GM23338 (cell line): ENCODE results near the gene NTN4. TPM values are rescaled to one million over a fixed set of nuclear protein-coding genes. Genes with fewer than 3 reads are reported as not detected.

Experiments used
- ATAC-seq: fragments of 200-7000 bp; cut with Tn5 transposase; 3 replicates; pipeline ENCODE4 v1.9.1; 2020
- DNase-seq: peaks from one replicate; pipeline ENCODE4 v3.0.0-alpha.2; 2015; ENCODE audit warnings: low spot score
- H2AFZ ChIP-seq: fragments of 200-600 bp; sonication (generic); 2 replicates; pipeline ENCODE4 v1.8.0; 2016; ENCODE audit warnings: antibody characterized with exemption, mild to moderate bottlenecking, moderate library complexity
- H3F3A ChIP-seq: fragments of 200-600 bp; sonication (generic); replicated peaks from 2 replicates; pipeline ENCODE4 v1.8.0; 2017; ENCODE audit warnings: antibody characterized with exemption, mixed run types, low read depth
- H3K27ac ChIP-seq: fragments of 200-600 bp; sonication (generic); 2 replicates; pipeline ENCODE4 v1.6.1; 2016; ENCODE audit warnings: low read depth
- H3K27me3 ChIP-seq: fragments of 200-600 bp; sonication (generic); 2 replicates; pipeline ENCODE4 v1.8.0; 2016; ENCODE audit warnings: mild to moderate bottlenecking, mixed run types, moderate library complexity; ENCODE audit not compliant: insufficient read depth
- H3K36me3 ChIP-seq: fragments of 200-600 bp; sonication (generic); 2 replicates; pipeline ENCODE4 v1.8.0; 2016; ENCODE audit warnings: mild to moderate bottlenecking; ENCODE audit not compliant: insufficient read depth
- H3K4me1 ChIP-seq: fragments of 200-600 bp; sonication (generic); 2 replicates; pipeline ENCODE4 v1.8.0; 2016; ENCODE audit warnings: mild to moderate bottlenecking, moderate library complexity; ENCODE audit not compliant: insufficient read depth
- H3K4me2 ChIP-seq: fragments of 200-600 bp; sonication (generic); 2 replicates; pipeline ENCODE4 v1.7.1; 2017; ENCODE audit warnings: mixed run types
- H3K4me3 ChIP-seq: fragments of 200-600 bp; sonication (generic); 2 replicates; pipeline ENCODE4 v1.6.1; 2016; ENCODE audit warnings: mixed run types
- H3K79me2 ChIP-seq: fragments of 200-600 bp; sonication (generic); replicated peaks from 2 replicates; pipeline ENCODE4 v1.8.0; 2017; ENCODE audit warnings: mild to moderate bottlenecking; ENCODE audit not compliant: insufficient read depth
- H3K9me2 ChIP-seq: fragments of 200-600 bp; sonication (generic); 2 replicates; pipeline ENCODE4 v1.8.0; 2017; ENCODE audit not compliant: insufficient read depth
- H4K20me1 ChIP-seq: fragments of 200-600 bp; sonication (generic); replicated peaks from 2 replicates; pipeline ENCODE4 v1.8.0; 2017; ENCODE audit warnings: mild to moderate bottlenecking; ENCODE audit not compliant: insufficient read depth
- H3K27ac Mint-ChIP-seq: 2 replicates; pipeline ENCODE4 v1.8.0; 2020; ENCODE audit warnings: inconsistent platforms, mild to moderate bottlenecking, moderate library complexity, mixed read lengths
- H3K27me3 Mint-ChIP-seq: 3 replicates; pipeline ENCODE4 v1.8.0; 2022; ENCODE audit warnings: low read depth, mild to moderate bottlenecking, moderate library complexity, mixed read lengths, inconsistent platforms; ENCODE audit not compliant: insufficient read depth, poor library complexity
- H3K36me3 Mint-ChIP-seq: 3 replicates; pipeline ENCODE4 v1.8.0; 2021; ENCODE audit warnings: low read depth, mild to moderate bottlenecking, inconsistent platforms, moderate library complexity, mixed read lengths
- H3K4me1 Mint-ChIP-seq: 3 replicates; pipeline ENCODE4 v1.8.0; 2020; ENCODE audit warnings: mild to moderate bottlenecking, inconsistent platforms, mixed read lengths
- H3K4me3 Mint-ChIP-seq: 3 replicates; pipeline ENCODE4 v1.8.0; 2021; ENCODE audit warnings: moderate library complexity, mild to moderate bottlenecking, inconsistent platforms, mixed read lengths
- H3K9me3 Mint-ChIP-seq: 3 replicates; pipeline ENCODE4 v1.8.0; 2020; ENCODE audit warnings: moderate library complexity, mild to moderate bottlenecking, inconsistent platforms, mixed read lengths
- CREB1 ChIP-seq: fragments of 250-450 bp; sonication (Bioruptor Pico); IDR thresholded peaks from 2 replicates; pipeline ENCODE4 v1.5.0; 2020; ENCODE audit warnings: low read depth, mild to moderate bottlenecking, moderate library complexity
- EZH2 ChIP-seq: fragments of 200-600 bp; sonication (generic); IDR thresholded peaks from one replicate; pipeline ENCODE4 v1.8.0; 2017; ENCODE audit warnings: antibody characterized with exemption, mild to moderate bottlenecking, low read depth; ENCODE audit not compliant: unreplicated experiment
- EZH2phosphoT487 ChIP-seq: fragments of 200-600 bp; sonication (generic); IDR thresholded peaks from one replicate; pipeline ENCODE4 v1.8.1; 2018; ENCODE audit warnings: antibody characterized with exemption; ENCODE audit not compliant: unreplicated experiment
- JUNB ChIP-seq: IDR thresholded peaks from one replicate; pipeline ENCODE4 v1.6.1; 2016; ENCODE audit warnings: antibody characterized with exemption; ENCODE audit not compliant: unreplicated experiment
- NANOG ChIP-seq: IDR thresholded peaks from 2 replicates; pipeline ENCODE4 v1.6.1; 2016; ENCODE audit warnings: antibody characterized with exemption, borderline replicate concordance
- POLR2AphosphoS5 ChIP-seq: IDR thresholded peaks from 2 replicates; pipeline ENCODE4 v1.6.1; 2016; ENCODE audit warnings: antibody characterized with exemption, low read depth
- STAT1 ChIP-seq: IDR thresholded peaks from one replicate; pipeline ENCODE4 v1.6.1; 2016; ENCODE audit warnings: antibody characterized with exemption; ENCODE audit not compliant: unreplicated experiment
- ZNF114 ChIP-seq: fragments of 250-450 bp; sonication (Bioruptor Pico); IDR thresholded peaks from 2 replicates; pipeline ENCODE4 v1.5.0; 2020; ENCODE audit warnings: mild to moderate bottlenecking, moderate library complexity
- ZNF331 ChIP-seq: fragments of 250-450 bp; sonication (Bioruptor Pico); IDR thresholded peaks from 2 replicates; pipeline ENCODE4 v1.5.0; 2020; ENCODE audit warnings: low read depth, mild to moderate bottlenecking, moderate library complexity
- polyA plus RNA-seq: library from polyadenylated mRNA; unstranded; fragments of >200 nt; fragmentation: Nextera tagmentation; extraction: Ambion mirVana; gene quantifications from 2 replicates; pipeline ENCODE4 v1.2.1, GENCODE V29; 2016
- total RNA-seq: library from RNA; depleted of rRNA; stranded (reverse); fragments of >200 nt; shearing (Covaris generic); gene quantifications from 2 replicates; pipeline ENCODE4 v1.2.3, GENCODE V29; 2014
- TF ChIP-seq, protein P1 (sequence below): IDR thresholded peaks from 2 replicates; pipeline ENCODE4 v1.6.1; 2016; ENCODE audit warnings: antibody characterized with exemption
- TF ChIP-seq, protein P2 (sequence below): IDR thresholded peaks from one replicate; pipeline ENCODE4 v1.6.1; 2018; ENCODE audit warnings: antibody characterized with exemption; ENCODE audit not compliant: unreplicated experiment
- TF ChIP-seq, protein P3 (sequence below): fragments of 250-450 bp; sonication (Bioruptor Pico); IDR thresholded peaks from 2 replicates; pipeline ENCODE4 v1.5.0; 2020; ENCODE audit warnings: mild to moderate bottlenecking, moderate library complexity
- TF ChIP-seq, protein P4 (sequence below), 2 experiments: fragments of 200-600 bp in 1 of 2; sonication (generic) in 1 of 2; conservative IDR thresholded peaks; 2 replicates each; pipeline versions ENCODE4 v1.5.1 to v1.6.1; 2016 to 2017; ENCODE audit warnings: antibody characterized with exemption in 2 of 2, low read depth in 2 of 2, mild to moderate bottlenecking in 2 of 2, moderate library complexity in 1 of 2

Gene NTN4
- total and polyA plus RNA-seq, 2 experiments from 2014 or later = 1.5 to 3.8 TPM

DNA sequence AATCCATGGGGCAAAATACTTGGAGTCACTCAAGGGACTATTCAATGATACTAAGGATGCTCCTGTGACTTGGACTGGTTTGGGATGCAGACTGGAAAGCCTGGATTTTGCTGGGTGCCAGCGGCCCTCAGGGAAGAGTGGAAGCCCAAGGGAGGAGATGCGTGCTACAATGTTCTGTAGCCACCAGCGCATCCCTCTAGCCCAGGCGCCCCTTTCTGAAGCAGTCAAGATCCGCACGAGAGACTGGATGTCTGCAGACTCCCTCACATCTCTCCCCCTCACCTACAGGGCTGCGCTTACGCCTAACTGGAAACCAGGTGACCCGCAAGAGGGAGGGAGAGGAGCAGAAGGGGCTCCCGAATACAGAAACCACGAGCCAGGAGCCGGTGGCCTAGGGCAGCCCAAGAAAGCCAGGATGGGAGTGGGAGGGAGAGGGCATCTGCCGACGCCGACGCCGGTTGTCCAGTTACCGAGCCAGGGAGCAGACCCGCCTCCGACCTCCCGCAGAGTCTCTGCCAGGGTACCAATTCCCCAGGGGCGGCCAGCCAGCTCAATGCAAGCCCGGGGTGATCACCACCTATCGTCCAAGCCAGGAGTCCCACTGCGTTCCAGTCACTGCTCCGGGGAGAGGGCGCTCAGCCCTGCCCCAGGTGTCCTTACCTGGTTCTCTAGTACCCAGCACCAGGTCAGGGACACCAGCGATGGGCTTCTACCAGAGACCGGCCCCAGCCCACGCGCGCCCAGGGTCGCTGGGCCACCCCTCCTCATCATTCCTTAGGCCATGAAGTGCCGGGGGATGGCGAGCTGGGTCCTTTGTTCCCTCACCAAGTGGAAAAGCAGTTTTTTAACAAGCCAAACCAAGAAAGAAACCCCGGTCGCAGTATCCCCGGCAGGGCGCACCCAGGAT is 1.2 kb downstream of the NTN4 start:
- ATAC-seq = peak; percentile 59
- Histone ChIP-seq H3K27me3 (peaks cover 70% of the 10 kb centered on the region), H3K9me2 (no peaks in the 10 kb centered on the region), H3F3A (no peaks in the 10 kb centered on the region), H3K4me2 (peak overlapping the region; percentile 99), H2AFZ (peak overlapping the region; percentile 98), H3K79me2 (no peaks in the 10 kb centered on the region), H3K4me1 (peaks cover 24% of the 10 kb centered on the region), H3K27ac (no peak overlapping the region), H3K36me3 (no peaks in the 10 kb centered on the region), H3K4me3 (peak overlapping the region; percentile 92), H4K20me1 (no peaks in the 10 kb centered on the region)
- TF ChIP-seq EZH2 = peak; percentile 71
- TF ChIP-seq, protein P1, sequence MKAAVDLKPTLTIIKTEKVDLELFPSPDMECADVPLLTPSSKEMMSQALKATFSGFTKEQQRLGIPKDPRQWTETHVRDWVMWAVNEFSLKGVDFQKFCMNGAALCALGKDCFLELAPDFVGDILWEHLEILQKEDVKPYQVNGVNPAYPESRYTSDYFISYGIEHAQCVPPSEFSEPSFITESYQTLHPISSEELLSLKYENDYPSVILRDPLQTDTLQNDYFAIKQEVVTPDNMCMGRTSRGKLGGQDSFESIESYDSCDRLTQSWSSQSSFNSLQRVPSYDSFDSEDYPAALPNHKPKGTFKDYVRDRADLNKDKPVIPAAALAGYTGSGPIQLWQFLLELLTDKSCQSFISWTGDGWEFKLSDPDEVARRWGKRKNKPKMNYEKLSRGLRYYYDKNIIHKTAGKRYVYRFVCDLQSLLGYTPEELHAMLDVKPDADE = no peak
- TF ChIP-seq, protein P2, sequence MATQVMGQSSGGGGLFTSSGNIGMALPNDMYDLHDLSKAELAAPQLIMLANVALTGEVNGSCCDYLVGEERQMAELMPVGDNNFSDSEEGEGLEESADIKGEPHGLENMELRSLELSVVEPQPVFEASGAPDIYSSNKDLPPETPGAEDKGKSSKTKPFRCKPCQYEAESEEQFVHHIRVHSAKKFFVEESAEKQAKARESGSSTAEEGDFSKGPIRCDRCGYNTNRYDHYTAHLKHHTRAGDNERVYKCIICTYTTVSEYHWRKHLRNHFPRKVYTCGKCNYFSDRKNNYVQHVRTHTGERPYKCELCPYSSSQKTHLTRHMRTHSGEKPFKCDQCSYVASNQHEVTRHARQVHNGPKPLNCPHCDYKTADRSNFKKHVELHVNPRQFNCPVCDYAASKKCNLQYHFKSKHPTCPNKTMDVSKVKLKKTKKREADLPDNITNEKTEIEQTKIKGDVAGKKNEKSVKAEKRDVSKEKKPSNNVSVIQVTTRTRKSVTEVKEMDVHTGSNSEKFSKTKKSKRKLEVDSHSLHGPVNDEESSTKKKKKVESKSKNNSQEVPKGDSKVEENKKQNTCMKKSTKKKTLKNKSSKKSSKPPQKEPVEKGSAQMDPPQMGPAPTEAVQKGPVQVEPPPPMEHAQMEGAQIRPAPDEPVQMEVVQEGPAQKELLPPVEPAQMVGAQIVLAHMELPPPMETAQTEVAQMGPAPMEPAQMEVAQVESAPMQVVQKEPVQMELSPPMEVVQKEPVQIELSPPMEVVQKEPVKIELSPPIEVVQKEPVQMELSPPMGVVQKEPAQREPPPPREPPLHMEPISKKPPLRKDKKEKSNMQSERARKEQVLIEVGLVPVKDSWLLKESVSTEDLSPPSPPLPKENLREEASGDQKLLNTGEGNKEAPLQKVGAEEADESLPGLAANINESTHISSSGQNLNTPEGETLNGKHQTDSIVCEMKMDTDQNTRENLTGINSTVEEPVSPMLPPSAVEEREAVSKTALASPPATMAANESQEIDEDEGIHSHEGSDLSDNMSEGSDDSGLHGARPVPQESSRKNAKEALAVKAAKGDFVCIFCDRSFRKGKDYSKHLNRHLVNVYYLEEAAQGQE = no peak
- TF ChIP-seq, protein P3, sequence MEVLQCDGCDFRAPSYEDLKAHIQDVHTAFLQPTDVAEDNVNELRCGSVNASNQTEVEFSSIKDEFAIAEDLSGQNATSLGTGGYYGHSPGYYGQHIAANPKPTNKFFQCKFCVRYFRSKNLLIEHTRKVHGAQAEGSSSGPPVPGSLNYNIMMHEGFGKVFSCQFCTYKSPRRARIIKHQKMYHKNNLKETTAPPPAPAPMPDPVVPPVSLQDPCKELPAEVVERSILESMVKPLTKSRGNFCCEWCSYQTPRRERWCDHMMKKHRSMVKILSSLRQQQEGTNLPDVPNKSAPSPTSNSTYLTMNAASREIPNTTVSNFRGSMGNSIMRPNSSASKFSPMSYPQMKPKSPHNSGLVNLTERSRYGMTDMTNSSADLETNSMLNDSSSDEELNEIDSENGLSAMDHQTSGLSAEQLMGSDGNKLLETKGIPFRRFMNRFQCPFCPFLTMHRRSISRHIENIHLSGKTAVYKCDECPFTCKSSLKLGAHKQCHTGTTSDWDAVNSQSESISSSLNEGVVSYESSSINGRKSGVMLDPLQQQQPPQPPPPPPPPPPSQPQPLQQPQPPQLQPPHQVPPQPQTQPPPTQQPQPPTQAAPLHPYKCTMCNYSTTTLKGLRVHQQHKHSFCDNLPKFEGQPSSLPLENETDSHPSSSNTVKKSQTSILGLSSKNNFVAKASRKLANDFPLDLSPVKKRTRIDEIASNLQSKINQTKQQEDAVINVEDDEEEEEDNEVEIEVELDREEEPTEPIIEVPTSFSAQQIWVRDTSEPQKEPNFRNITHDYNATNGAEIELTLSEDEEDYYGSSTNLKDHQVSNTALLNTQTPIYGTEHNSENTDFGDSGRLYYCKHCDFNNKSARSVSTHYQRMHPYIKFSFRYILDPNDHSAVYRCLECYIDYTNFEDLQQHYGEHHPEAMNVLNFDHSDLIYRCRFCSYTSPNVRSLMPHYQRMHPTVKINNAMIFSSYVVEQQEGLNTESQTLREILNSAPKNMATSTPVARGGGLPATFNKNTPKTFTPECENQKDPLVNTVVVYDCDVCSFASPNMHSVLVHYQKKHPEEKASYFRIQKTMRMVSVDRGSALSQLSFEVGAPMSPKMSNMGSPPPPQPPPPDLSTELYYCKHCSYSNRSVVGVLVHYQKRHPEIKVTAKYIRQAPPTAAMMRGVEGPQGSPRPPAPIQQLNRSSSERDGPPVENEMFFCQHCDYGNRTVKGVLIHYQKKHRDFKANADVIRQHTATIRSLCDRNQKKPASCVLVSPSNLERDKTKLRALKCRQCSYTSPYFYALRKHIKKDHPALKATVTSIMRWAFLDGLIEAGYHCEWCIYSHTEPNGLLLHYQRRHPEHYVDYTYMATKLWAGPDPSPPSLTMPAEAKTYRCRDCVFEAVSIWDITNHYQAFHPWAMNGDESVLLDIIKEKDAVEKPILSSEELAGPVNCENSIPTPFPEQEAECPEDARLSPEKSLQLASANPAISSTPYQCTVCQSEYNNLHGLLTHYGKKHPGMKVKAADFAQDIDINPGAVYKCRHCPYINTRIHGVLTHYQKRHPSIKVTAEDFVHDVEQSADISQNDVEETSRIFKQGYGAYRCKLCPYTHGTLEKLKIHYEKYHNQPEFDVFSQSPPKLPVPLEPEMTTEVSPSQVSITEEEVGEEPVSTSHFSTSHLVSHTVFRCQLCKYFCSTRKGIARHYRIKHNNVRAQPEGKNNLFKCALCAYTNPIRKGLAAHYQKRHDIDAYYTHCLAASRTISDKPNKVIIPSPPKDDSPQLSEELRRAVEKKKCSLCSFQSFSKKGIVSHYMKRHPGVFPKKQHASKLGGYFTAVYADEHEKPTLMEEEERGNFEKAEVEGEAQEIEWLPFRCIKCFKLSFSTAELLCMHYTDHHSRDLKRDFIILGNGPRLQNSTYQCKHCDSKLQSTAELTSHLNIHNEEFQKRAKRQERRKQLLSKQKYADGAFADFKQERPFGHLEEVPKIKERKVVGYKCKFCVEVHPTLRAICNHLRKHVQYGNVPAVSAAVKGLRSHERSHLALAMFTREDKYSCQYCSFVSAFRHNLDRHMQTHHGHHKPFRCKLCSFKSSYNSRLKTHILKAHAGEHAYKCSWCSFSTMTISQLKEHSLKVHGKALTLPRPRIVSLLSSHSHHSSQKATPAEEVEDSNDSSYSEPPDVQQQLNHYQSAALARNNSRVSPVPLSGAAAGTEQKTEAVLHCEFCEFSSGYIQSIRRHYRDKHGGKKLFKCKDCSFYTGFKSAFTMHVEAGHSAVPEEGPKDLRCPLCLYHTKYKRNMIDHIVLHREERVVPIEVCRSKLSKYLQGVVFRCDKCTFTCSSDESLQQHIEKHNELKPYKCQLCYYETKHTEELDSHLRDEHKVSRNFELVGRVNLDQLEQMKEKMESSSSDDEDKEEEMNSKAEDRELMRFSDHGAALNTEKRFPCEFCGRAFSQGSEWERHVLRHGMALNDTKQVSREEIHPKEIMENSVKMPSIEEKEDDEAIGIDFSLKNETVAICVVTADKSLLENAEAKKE = no peak
- no peak for TF ChIP-seq EZH2phosphoT487
- TF ChIP-seq, protein P4, sequence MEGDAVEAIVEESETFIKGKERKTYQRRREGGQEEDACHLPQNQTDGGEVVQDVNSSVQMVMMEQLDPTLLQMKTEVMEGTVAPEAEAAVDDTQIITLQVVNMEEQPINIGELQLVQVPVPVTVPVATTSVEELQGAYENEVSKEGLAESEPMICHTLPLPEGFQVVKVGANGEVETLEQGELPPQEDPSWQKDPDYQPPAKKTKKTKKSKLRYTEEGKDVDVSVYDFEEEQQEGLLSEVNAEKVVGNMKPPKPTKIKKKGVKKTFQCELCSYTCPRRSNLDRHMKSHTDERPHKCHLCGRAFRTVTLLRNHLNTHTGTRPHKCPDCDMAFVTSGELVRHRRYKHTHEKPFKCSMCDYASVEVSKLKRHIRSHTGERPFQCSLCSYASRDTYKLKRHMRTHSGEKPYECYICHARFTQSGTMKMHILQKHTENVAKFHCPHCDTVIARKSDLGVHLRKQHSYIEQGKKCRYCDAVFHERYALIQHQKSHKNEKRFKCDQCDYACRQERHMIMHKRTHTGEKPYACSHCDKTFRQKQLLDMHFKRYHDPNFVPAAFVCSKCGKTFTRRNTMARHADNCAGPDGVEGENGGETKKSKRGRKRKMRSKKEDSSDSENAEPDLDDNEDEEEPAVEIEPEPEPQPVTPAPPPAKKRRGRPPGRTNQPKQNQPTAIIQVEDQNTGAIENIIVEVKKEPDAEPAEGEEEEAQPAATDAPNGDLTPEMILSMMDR (conservative IDR thresholded peaks at IDR 0.05; ENCODE audit: low read depth in 2 of 2) = no peak
- no peak for TF ChIP-seq CREB1 (CRISPR knock-in tag)
- TF ChIP-seq STAT1 = no peak
- TF ChIP-seq ZNF114 (CRISPR knock-in tag) = no peak
- TF ChIP-seq ZNF331 (CRISPR knock-in tag) = no peak
- TF ChIP-seq JUNB = no peak
- TF ChIP-seq NANOG = no peak
- TF ChIP-seq POLR2AphosphoS5 = 0 out of 2 replicates have a peak, but pooled peaks have one; percentile 16
- Mint-ChIP-seq H3K36me3 (no peaks in the 10 kb centered on the region), H3K4me1 (peaks cover 9% of the 10 kb centered on the region; the same call in 2 of the 3 replicates), H3K27ac (no peak overlapping the region), H3K4me3 (peak overlapping the region; percentile 83), H3K27me3 (peaks cover 42% of the 10 kb centered on the region), H3K9me3 (no peaks in the 10 kb centered on the region)
- DNase-seq = peak; percentile 71
